ENCODE data around the gene AUTS2.
"Not testable (repeated sequence)": the region's sequence is repeated elsewhere in the genome, so short reads cannot be mapped to it uniquely, and the experiment has no call there.

Gene AUTS2

GRCh38 chr7:70787286-70787685 is 1189.0 kb downstream of the AUTS2 start:
- DNase-seq (ENCODE audit: low read depth), result no peak

GRCh38 chr7:70787771-70788170 is 1189.5 kb downstream of the AUTS2 start:
- DNase-seq (ENCODE audit: low read depth), result no peak

GRCh38 chr7:70788276-70788675 is 1190.0 kb downstream of the AUTS2 start:
- DNase-seq (ENCODE audit: low read depth), result peak; percentile 52

- DNase-seq (ENCODE audit: low read depth), result no peak
Measured at GRCh38 chr7:70789481-70790214, 1191.4 kb downstream of the AUTS2 start.

- no peak for DNase-seq (ENCODE audit: low read depth)
Measured at GRCh38 chr7:70790215-70791073, 1192.2 kb downstream of the AUTS2 start.

GRCh38 chr7:70791341-70791740 is 1193.1 kb downstream of the AUTS2 start:
- no peak for DNase-seq (ENCODE audit: low read depth)

GRCh38 chr7:70793060-70793459 is 1194.8 kb downstream of the AUTS2 start:
- DNase-seq (ENCODE audit: low read depth), result no peak

- no peak for DNase-seq (ENCODE audit: low read depth)
Measured at GRCh38 chr7:70793821-70794220, 1195.5 kb downstream of the AUTS2 start.

- DNase-seq (ENCODE audit: low read depth), result no peak
Measured at GRCh38 chr7:70794962-70795361, 1196.7 kb downstream of the AUTS2 start.

GRCh38 chr7:70795948-70796347 is 1197.7 kb downstream of the AUTS2 start:
- DNase-seq (ENCODE audit: low read depth), result no peak

- no peak for DNase-seq (ENCODE audit: low read depth)
Measured at GRCh38 chr7:70797109-70797514, 1198.8 kb downstream of the AUTS2 start.

GRCh38 chr7:70799841-70800405 is 1201.6 kb downstream of the AUTS2 start:
- no peak for DNase-seq (ENCODE audit: low read depth)

- no peak for DNase-seq (ENCODE audit: low read depth)
Measured at GRCh38 chr7:70805360-70805759, 1207.1 kb downstream of the AUTS2 start.

GRCh38 chr7:70807650-70808049 is 1209.4 kb downstream of the AUTS2 start:
- no peak for DNase-seq (ENCODE audit: low read depth)

GRCh38 chr7:70808876-70809275 is 1210.6 kb downstream of the AUTS2 start:
- DNase-seq (ENCODE audit: low read depth), result no peak

GRCh38 chr7:70810558-70811139 is 1212.4 kb downstream of the AUTS2 start:
- no peak for DNase-seq (ENCODE audit: low read depth)

- no peak for DNase-seq (ENCODE audit: low read depth)
Measured at GRCh38 chr7:70812511-70812910, 1214.2 kb downstream of the AUTS2 start.

- DNase-seq (ENCODE audit: low read depth), result not testable (repeated sequence)
Measured at GRCh38 chr7:70822490-70822889, 1224.2 kb downstream of the AUTS2 start.

- peak; percentile 16 for DNase-seq (ENCODE audit: low read depth)
Measured at GRCh38 chr7:70829221-70830059, 1231.2 kb downstream of the AUTS2 start.

- no peak for DNase-seq (ENCODE audit: low read depth)
Measured at GRCh38 chr7:70830060-70830395, 1231.8 kb downstream of the AUTS2 start.

GRCh38 chr7:70830426-70830825 is 1232.2 kb downstream of the AUTS2 start:
- DNase-seq (ENCODE audit: low read depth), result no peak

GRCh38 chr7:70833726-70834125 is 1235.5 kb downstream of the AUTS2 start:
- no peak for DNase-seq (ENCODE audit: low read depth)
